ENCODE measurements around the gene MAPK4.

- no peak for TF ChIP-seq CTCF (IDR thresholded peaks at IDR 0.05)
- no peak for TF ChIP-seq EP300 (IDR thresholded peaks at IDR 0.05)
Observed at GRCh38 chr18:50687491-50687890, 127.6 kb downstream of the MAPK4 start.

Data from upper lobe of left lung (tissue), 4 donors.